MM.1S (cell line): ENCODE data around the gene ADIPOR2.

Experiments
- EZH2 ChIP-seq: fragments of 300-600 bp; sonication (generic); optimal IDR thresholded peaks from 2 replicates; pipeline ENCODE3; 2017; ENCODE audit warnings: low read depth, mild to moderate bottlenecking, antibody characterized with exemption, low read length, mixed read lengths
- TF ChIP-seq, protein P1 (sequence below): fragments of 300-600 bp; sonication (generic); IDR thresholded peaks from 2 replicates; pipeline ENCODE4 v1.5.1; 2016; ENCODE audit warnings: antibody characterized with exemption, low read length, mixed read lengths

DNA sequence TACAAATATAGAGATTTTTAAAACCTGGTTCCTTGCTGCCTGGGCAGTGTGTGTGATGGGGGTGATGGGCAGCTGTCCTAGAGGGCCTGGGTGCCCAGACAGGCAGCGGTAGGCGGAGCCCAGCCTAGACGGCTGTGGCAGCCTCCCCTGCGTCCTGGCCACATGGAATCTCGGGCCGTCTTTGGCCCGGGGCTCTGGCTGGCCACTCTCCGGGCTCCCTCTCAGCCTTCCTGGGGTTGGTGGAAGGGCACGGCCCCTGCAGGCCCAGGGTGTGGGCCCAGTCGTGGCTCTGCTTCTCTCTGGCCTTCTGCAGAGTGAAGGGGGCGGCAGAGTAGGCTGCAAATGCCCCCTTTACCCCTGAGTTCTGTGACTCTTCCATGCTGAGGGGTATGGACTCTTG is 131.8 kb downstream of the ADIPOR2 start:
- TF ChIP-seq EZH2 = no peak
- TF ChIP-seq, protein P1, sequence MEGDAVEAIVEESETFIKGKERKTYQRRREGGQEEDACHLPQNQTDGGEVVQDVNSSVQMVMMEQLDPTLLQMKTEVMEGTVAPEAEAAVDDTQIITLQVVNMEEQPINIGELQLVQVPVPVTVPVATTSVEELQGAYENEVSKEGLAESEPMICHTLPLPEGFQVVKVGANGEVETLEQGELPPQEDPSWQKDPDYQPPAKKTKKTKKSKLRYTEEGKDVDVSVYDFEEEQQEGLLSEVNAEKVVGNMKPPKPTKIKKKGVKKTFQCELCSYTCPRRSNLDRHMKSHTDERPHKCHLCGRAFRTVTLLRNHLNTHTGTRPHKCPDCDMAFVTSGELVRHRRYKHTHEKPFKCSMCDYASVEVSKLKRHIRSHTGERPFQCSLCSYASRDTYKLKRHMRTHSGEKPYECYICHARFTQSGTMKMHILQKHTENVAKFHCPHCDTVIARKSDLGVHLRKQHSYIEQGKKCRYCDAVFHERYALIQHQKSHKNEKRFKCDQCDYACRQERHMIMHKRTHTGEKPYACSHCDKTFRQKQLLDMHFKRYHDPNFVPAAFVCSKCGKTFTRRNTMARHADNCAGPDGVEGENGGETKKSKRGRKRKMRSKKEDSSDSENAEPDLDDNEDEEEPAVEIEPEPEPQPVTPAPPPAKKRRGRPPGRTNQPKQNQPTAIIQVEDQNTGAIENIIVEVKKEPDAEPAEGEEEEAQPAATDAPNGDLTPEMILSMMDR = no peak
